Activated CD8-positive, alpha-beta memory T cell treated with anti-CD3 and anti-CD28 coated beads for 36 hours (primary cell): ENCODE measurements around the gene TNRC6C. TPM values are rescaled to one million over a fixed set of nuclear protein-coding genes. Genes with fewer than 3 reads are reported as not detected.
"Not testable (repeated sequence)": the region's sequence is repeated elsewhere in the genome, so short reads cannot be mapped to it uniquely, and the experiment has no call there.

Experiments
- CTCF ChIA-PET: fragments of 350-600 bp; sonication (Branson Sonifier 250); formaldehyde crosslinking; loops from one replicate; lab custom pipeline; 2021; ENCODE audit warnings: antibody characterized with exemption; lab: Charles Lee
- POLR2A ChIA-PET: fragments of 350-600 bp; sonication (Branson Sonifier 250); formaldehyde crosslinking; loops from one replicate; lab custom pipeline; 2021; ENCODE audit warnings: antibody characterized with exemption; lab: Charles Lee
- total RNA-seq, 2 experiments: library from RNA; stranded (reverse); gene quantifications; one replicate each; pipeline ENCODE4 v1.2.3, GENCODE V29; 2021

The TNRC6C gene
- total RNA-seq, 2 experiments from 2014 or later: 17.9 to 21.0 TPM

GRCh38 chr17:77957235-77957856 is 1.2 kb upstream of the TNRC6C start:
- ChIA-PET POLR2A (interaction anchor here (0.6 to 2.1 kb wide), 7 partner anchors 9 to 173 kb away, joined by 3 to 14 read pairs (median 8); no protein-coding TSS in a partner anchor), CTCF (interaction anchor here (0.6 to 2.2 kb wide), 4 partner anchors 48 to 312 kb away, joined by 3 to 6 read pairs (median 4); no protein-coding TSS in a partner anchor)

GRCh38 chr17:77958716-77959125 is 218 bp downstream of the TNRC6C start:
- POLR2A ChIA-PET: interaction anchor here (0.6 to 2.1 kb wide), 30 partner anchors 11 to 883 kb away, joined by 3 to 15 read pairs (median 4); no protein-coding TSS in a partner anchor

GRCh38 chr17:77959126-77959925 is 823 bp downstream of the TNRC6C start:
- CTCF ChIA-PET: interaction anchor here (0.6 kb wide), 1 partner anchor 817 kb away, joined by 3 read pairs; no protein-coding TSS in a partner anchor
- POLR2A ChIA-PET: interaction anchor here (0.8 to 2.1 kb wide), 4 partner anchors 11 to 559 kb away, joined by 3 to 10 read pairs (median 4); no protein-coding TSS in a partner anchor

More at GRCh38 chr17:77958716-77959125, 218 bp downstream of the TNRC6C start:
- CTCF ChIA-PET: interaction anchor here (0.6 to 2.2 kb wide), 7 partner anchors 8 to 817 kb away, joined by 3 to 6 read pairs (median 3); no protein-coding TSS in a partner anchor

- CTCF ChIA-PET: no interaction called here
- POLR2A ChIA-PET: no interaction called here
Measured at GRCh38 chr17:77959926-77960521, 1.5 kb downstream of the TNRC6C start.

- ChIA-PET CTCF (interaction anchor here (1.9 kb wide), 1 partner anchor 52 kb away, joined by 6 read pairs; no protein-coding TSS in a partner anchor), POLR2A (no interaction called here)
Measured at GRCh38 chr17:77961741-77962140, 3.2 kb downstream of the TNRC6C start.

- ChIA-PET POLR2A (no interaction called here), CTCF (interaction anchor here (1.9 kb wide), 1 partner anchor 51 kb away, joined by 6 read pairs; no protein-coding TSS in a partner anchor)
Measured at GRCh38 chr17:77962348-77962747, 3.8 kb downstream of the TNRC6C start.

- CTCF ChIA-PET: interaction anchor here (0.8 kb wide), 1 partner anchor 50 kb away, joined by 3 read pairs; no protein-coding TSS in a partner anchor
- POLR2A ChIA-PET: no interaction called here
Measured at GRCh38 chr17:77963441-77963840, 4.9 kb downstream of the TNRC6C start.

- ChIA-PET CTCF (interaction anchor here (1.6 kb wide), 1 partner anchor 48 kb away, joined by 5 read pairs; no protein-coding TSS in a partner anchor), POLR2A (interaction anchor here (0.6 kb wide), 1 partner anchor 290 kb away, joined by 3 read pairs; no protein-coding TSS in a partner anchor)
Measured at GRCh38 chr17:77965352-77965751, 6.8 kb downstream of the TNRC6C start.

GRCh38 chr17:77966476-77966875 is 8.0 kb downstream of the TNRC6C start:
- ChIA-PET CTCF (interaction anchor here (1.0 to 1.6 kb wide), 2 partner anchors 8 to 47 kb away, joined by 3 to 5 read pairs; partner anchors contain the start of gene TNRC6C), POLR2A (no interaction called here)

GRCh38 chr17:77968788-77969187 is 10.3 kb downstream of the TNRC6C start:
- CTCF ChIA-PET: no interaction called here
- POLR2A ChIA-PET: no interaction called here

- CTCF ChIA-PET, POLR2A ChIA-PET: not testable (repeated sequence)
Measured at GRCh38 chr17:77972271-77972670, 13.8 kb downstream of the TNRC6C start.

- POLR2A ChIA-PET: no interaction called here
- CTCF ChIA-PET: no interaction called here
Measured at GRCh38 chr17:77973953-77974352, 15.4 kb downstream of the TNRC6C start.

GRCh38 chr17:77974396-77974795 is 15.9 kb downstream of the TNRC6C start:
- ChIA-PET POLR2A (no interaction called here), CTCF (no interaction called here)

- CTCF ChIA-PET, POLR2A ChIA-PET: not testable (repeated sequence)
Measured at GRCh38 chr17:77982430-77982829, 23.9 kb downstream of the TNRC6C start.

GRCh38 chr17:77990301-77990700 is 31.8 kb downstream of the TNRC6C start:
- POLR2A ChIA-PET: no interaction called here
- CTCF ChIA-PET: no interaction called here

GRCh38 chr17:77993735-77994134 is 35.2 kb downstream of the TNRC6C start:
- POLR2A ChIA-PET, CTCF ChIA-PET: not testable (repeated sequence)

GRCh38 chr17:77995146-77995852 is 36.8 kb downstream of the TNRC6C start:
- POLR2A ChIA-PET: no interaction called here
- CTCF ChIA-PET: no interaction called here

GRCh38 chr17:77996256-77996655 is 37.8 kb downstream of the TNRC6C start:
- CTCF ChIA-PET: no interaction called here
- POLR2A ChIA-PET: no interaction called here
